ENCODE results near the gene CTNNB1.

Gene CTNNB1

DNA sequence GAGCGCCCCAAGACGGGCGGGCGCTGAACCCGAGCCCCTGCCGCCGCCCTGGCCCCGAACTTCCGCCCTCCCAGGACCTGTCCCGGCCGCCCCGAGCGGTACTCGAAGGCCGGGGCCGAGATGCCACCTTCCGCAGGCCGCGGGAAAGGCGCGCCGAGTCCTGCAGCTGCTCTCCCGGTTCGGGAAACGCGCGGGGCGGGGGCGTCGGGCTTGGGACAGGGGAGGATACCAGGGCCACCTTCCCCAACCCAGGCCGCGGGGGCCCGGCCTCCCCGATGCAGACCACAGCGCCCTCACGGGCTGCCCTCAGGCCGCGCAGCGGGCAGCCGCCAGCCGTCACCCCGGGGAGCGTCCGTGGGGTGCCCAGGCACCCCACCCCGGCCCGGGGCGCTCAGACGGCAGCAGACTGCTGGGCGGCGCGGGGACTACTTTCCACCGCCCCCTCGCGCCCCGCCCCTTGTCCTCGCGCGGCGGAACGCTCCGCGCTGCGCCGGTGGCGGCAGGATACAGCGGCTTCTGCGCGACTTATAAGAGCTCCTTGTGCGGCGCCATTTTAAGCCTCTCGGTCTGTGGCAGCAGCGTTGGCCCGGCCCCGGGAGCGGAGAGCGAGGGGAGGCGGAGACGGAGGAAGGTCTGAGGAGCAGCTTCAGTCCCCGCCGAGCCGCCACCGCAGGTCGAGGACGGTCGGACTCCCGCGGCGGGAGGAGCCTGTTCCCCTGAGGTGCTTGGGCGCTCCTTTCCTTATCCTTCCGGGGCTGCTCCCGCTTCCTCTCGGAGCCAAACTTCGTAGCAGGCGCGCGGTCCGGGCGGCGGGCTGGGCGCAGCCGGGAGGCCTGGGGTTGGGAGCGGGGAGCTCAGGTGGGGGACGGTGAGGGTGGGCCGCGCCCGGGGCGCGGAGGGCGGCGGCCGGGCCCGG lies at the start of gene CTNNB1:
Gene CTNNB1 (plus strand): TSS at position 556 of the 916 bp plus-strand sequence. CDS start 24,564 bp downstream, outside the sequence.
- peak; percentile 94 for DNase-seq

DNA sequence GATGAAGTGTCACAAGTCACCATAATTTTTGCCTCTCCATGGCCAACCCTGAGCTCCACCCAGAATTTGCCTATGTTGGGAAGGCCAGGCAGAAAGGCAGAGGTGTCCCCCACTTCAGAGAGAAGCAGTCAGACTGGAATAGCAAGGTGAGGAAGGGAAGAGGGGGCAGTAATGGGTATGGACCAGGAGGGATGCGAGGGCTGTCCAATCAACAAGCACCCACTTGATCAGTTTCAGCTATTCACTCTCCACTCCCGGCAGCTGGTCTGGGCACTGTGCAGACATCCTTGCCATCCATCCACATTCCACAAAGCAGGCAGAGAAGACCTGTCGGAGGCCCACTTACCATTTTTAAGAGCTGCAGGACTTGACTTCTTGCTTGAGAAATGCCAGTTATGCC lies 43.5 kb upstream of the CTNNB1 start:
- DNase-seq, result no peak

DNA sequence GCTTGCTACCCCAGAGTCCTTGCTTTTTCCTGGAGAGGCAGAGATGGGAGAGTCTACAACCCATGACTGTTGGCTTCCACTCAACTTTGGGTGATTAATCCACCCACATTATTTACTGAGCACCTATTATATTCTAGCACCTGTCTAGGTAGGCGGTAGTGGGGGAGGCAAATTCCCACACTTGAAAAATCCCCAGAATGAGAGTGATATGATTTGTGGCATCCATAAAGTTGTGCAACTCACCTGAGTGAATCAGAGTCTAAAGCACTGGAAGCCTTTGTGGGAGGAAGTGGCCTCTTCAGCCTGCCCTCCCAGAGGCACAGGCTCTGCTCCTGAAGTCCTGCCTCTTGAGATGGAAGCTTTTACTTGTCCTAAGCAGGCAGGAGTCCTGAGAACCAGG lies 40.4 kb upstream of the CTNNB1 start:
- no peak for DNase-seq

DNA sequence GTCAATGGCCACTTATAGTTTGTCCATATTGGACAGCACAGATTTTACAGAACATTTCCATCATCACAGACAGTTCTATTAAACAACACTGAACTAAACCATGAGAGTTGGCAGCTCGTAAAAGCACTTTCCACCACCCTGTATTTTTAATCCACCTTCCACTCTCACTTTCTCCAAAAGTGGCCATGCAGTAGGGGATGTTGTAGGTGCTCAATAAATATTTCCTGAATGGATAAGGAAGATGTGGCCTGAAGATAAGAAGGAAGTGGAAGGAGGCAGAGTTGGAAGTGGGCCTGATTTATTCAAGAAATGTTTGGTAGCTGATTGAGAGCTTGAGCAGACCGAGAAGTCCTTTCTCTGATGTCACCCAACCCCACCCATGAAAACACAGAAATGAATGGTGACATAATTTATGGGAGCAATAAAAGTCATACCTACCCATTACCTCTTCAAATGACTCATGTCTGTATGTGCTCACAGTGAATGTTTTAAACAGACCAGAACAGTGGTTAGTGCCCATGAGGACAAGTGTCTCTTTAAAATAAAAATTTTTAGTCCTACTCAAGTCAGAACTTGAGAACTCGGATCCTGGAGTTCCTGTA lies 39.6 kb upstream of the CTNNB1 start:
- DNase-seq, result no peak

DNA sequence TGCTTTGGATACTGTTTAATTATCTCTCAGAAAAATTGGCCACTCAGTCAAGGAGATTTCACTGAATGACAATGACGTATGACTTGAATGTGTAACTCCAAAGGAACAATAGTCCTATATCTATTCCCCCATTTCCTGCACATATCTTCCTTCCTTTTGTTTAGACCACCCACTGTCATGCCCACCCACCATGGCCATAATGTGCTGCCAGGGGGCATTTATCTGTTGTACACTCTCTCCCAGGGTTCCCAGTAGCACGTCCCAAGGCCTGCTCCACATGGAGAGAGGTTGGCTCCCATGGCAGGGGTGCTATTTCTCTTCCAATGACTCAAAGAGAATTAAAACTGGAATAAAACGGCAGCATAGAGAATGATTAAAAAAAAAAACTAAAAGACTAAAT lies 36.8 kb upstream of the CTNNB1 start:
- no peak for DNase-seq

DNA sequence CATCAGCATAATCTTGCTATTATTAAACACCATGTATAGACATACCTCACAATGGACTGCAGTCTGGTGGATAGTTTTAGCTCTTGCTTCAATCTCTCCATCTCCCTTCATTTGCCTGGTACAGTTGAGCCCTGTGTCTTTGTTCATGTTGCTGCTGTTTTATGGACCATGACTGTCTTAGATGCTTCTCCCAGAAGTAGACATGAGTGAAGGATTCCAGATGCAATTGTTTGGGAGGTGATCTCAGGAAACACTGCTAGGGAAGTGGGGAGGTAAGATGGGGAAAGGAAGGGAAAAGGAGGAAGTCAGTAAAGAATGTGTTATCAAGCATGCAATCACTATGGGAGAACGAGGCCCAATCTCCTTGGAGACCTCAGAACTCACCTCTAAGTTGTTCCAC lies 36.3 kb upstream of the CTNNB1 start:
- DNase-seq, result no peak

DNA sequence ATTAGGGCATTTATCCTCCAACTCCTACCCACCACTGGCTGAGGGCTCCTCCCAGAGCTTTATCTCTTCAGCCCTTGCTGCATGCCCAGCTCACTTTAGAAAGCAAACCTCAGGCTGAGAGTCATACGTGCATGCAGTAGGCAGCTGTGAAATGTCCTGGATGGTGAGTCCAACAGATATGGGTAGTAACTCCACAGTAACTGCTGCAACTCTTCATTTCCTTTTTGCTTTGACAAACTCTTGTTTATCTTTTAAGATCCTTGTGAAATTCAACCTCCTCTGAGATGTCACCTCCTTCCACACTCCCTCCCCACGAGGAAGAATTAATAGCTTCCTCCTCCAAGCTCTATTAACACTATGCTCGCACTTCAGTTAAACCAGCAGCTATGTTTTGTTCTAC lies 35.9 kb upstream of the CTNNB1 start:
- no peak for DNase-seq

DNA sequence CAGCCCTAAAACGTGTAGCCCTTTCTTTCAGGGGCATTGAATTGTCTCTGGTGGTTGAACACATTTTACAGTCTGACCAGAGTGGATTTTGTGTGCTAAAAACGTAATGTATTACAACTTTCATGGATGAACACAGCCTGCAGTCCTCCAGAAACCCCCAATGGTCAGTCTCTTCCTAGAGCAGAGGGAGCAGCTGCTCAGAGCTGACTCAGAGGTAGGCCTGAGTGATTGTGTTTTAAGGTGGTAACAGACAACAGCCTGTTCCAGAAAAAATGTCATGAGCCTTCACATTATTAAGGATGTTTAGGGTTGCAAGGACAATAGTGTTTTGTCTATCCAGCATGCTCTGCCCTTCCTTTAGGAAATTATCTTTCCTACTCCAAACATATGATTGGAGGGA lies 34.5 kb upstream of the CTNNB1 start:
- no peak for DNase-seq

DNA sequence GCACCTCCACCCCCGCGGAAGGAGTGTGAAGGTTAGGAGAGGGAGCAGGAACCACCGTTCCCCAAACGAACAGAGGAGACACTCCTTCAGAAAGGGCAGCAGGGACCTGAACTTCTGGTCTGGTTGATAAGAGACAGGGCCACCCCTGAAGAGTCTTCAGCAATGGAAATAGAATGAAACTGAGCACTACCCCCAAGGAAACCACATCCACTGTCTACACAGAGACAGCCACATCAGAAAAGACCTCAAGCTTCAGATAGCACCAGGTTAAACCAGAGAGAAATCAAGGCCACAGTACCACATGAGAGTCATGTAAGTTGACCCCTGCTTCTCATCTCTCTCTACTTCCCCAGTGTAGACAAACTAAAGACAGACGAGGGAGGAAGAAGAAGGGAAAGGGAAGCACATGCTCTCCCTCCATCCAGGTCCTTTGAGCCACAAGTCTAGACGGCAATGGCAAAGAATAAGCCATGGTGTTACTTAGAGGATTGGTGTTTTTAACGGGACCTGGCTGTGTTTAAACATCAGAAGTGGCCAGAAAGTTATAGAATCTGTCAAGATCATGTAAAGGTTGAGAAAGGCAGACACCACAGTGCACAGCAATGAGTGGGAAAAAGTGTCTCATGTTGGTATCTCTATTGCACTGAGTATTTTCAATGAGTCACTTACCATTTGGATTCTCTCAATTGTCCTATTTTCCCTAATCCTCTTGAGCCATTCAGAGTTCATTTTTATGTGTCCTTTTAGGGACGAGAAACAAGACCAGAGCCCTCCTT lies 31.4 kb upstream of the CTNNB1 start:
- DNase-seq, result no peak

DNA sequence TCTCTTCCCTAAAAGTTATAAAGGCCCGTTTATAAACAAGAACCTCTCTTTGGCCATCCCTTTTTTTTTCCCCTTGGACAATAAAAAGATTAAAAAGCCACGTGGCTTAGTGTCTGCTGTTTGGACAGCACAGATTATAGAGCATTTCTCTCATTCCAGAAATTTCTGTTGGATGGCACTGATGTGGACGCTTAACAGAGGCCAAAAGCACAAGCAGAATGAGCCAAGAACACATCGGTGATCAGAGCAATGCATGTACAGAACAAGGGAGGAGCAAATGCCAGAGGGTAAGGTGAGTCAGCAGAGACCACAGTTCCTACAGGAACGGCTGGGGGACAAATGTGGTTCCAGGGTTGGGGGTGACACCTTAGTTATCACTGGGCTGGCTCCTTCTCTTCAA lies 30.3 kb upstream of the CTNNB1 start:
- DNase-seq, result no peak

DNA sequence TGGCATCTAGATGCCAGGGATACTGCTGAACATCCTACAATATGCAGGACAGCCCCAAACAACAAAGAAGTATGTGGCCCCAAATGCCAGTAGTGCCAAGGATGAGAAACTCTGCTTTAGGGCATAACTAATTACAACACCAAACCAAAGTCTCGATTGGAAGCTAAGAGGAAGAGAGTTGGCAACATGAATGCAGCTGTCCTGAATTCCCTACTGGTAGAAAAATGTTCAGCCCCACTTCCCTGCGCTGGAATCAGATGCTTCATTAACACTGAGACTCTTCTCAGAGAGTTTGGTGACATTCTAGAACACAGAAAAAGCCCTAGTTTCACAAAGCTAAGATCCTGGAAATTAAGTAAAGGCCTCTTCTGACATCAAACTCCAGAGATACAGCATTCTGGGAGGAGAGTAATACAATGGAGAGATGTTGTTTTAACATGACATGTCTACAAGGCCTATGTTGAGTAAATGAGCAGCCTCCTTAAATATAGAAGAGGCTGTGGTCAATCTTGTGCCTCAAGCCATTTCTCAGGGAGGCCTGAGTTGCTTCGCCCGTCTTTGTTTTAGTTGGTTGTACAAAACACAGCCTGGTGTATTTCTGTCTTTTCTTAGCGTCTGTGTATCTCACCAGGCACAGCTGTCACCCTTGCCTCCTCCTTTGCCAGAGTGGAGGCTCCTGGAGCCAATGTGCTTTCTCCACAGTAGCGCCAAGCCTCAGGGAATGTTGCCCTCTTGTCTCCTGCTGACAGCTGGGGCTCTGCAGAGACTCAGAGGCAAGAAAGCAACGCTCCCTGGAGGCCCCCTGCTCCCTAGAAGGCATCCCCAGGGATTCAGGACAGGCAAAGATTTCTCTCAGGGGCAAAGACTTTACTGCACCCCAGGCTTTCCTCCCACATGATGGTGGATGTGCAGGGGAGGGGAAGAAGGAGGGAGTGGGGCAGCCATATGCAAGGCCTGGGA lies 25.1 kb upstream of the CTNNB1 start:
- DNase-seq, result no peak

DNA sequence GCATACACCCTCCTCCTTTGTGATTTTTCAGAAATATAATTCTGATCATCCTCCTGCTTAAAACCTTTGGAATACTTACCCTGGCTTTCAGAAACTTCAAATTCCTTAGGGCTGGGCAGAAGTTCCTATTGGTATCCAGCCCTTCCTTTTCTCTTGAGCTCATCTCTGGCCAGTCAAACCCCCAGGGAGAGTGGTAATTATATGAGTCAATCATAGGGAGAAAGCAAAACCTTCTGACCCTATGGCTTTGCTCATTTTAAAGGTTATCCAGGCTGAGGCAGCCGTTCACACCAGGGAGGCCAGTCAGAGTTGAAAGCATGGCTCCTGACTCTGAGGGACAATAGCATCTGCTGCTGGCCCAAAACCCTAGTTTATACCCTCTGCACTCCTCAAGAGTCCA lies 23.9 kb upstream of the CTNNB1 start:
- DNase-seq, result no peak

DNA sequence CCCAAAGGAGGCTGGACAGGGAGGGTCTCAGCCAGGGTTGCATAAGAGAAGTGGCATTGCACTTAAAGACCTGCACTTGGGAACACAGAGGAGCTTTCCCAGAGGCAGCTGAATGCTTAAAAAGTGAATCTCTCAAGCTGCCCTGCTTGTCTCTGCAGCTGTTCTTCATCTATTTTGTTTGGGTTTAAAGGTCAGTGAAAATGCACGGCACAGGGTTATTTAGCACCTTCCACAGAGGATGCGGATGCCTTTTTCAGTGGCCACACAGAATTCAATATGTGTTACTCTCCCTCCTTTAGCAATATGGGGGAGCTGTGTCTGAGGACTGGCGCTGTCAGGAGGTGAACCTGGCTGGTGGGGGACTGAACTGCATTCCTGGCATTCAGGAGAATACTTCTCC lies 22.7 kb upstream of the CTNNB1 start:
- no peak for DNase-seq

DNA sequence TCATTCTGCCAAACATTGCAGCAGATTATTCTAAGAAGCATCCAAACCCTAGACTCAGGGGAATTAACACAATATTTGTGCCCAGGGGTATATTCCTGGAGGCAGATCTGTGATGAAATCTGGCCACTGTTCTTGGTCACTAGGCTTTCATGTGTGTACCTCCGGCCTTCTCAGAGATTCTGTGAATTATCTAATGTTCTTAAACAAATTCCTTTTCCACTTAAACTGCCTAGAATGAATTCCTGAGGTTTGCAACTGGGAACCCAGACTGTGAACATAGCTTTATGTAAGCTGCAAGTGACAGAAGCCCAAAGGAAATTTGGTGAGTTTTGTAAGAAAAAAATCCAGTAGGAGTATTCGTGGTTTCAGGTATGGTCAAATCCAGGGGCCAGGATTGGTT lies 20.7 kb upstream of the CTNNB1 start:
- DNase-seq, result no peak

DNA sequence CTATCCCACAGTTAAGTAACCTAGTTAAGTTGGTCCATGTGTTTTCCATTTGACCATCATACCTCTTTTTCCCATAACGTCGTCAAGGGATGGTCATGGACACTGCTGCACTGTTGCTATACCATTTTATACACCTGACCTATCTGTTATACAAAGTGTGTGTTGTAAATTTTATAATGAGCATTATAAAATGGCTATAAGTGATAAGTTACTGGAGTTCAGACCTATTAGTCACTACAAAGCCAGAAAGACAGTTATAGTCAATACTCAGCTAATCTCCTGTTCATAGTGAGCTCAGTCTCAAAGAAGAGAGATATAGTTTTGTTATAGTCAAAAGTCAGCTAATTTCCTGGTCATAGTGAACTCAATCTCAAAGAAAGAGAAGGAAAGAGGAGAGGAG lies 18.9 kb upstream of the CTNNB1 start:
- DNase-seq, result no peak

DNA sequence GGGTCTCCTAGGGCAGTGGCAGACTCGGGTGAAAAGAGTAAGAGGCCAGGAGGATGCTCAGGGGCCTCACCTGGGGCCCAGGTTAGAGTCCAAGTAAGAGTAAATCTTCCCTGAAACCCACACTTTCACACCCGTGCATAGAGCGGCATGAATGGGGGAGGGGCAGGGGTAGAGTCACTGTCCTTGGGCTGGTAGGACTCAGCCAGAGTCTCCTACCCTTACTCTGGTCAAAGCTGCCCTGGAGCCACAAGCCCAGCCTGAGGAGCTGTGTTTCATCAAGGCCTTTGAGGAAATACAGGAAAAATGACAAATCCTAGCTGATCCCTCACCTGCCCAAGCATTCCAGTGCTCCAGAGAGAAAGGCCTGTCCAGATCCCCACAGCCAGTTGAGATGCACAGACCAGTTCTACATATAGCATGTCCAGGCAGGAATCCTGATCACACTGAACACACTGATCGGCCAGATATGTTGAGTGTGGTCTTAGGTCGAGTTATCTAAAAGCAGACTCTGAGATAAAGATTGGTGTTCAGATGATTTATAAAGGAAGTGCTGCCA lies 16.7 kb upstream of the CTNNB1 start:
- no peak for DNase-seq

DNA sequence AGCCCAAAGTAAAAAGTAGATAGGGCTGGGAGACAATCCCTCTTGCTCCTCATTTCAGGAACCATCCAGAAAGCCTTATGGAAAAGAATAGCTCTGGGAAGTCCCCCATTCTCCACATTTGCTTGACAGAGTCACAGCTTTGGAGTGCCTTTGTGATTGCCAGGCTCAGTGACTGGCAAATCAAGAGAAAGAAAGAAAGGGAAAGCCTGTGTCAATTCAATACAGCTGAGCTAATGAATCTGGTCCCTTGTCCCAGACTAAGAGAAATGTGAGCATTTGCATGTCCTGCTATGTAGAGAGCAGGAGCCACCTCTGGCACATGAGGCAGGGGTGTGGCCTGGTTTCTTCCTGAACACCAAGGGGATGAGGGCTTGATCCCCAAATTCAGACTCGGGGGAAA lies 14.9 kb upstream of the CTNNB1 start:
- no peak for DNase-seq

DNA sequence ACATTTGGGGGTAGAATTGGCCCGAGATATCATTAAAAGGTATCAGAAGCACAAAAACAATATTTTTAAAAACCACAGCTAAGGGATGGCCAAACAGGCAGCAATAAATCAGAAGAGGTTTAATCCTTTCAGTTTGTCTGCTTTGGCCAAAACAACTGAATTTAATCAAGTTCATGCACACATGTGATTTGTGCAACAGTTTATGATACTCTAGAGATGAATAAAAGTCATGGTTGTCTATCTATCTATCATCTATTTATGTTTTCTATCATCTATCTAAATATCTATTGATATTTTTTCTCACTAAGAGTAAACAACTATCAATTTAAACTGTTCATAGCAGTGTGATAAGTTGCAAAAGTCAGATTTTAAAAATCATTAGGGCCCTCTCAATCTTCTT lies 13.0 kb upstream of the CTNNB1 start:
- DNase-seq, result no peak

DNA sequence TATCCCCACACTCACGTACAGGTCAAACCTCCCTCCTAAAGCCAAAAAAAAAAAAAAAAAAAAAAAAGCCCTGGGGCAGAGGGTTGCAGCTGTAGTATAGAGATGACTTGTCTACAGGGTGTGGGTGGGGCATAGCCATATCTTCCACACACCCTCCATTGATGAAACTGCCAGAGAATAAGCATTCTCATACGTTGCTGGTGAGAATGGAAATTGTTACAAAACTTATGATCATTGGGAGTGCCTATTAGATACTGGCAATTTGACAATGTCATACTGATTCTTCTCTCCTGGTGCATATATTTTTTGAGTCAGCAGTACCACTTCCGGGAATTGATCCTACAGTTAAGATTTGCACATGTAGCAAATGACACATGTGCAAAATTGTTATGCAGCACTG lies 11.0 kb upstream of the CTNNB1 start:
- no peak for DNase-seq

DNA sequence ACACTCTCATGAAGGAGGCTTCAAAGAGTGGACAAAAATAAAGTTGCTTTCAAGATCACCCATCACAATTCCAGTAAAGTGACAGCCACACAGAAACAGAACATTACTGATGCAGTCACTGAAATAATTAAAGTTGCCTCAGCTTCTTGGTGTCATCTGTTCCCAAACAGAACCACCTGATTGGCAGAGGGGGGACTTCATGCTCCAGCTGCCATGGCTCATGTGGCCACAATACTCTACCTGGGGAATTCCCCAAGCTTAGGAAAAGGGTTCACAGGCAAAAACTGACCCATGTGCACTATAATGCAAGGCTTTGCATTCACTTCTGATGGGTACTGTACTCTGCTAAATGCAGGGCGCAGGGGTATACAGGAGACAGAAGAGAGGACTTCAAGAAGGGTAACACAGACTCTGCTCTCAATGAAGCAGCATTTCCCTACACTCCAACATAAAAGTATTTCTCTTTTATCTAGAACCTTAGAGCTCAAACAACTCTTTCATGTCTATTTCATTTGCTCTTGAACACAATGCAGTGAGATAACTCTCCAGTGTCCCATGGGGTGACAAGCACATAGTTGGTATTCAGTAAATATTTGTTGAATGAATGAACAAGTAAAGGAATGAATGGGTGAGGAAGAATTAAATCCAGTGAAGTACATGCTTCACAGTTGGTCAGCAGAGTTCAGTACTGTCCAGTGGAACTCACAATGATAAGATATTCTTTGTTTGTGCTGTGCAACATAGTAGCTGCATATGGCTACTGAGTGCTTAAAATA lies 8.6 kb upstream of the CTNNB1 start:
- DNase-seq, result no peak

DNA sequence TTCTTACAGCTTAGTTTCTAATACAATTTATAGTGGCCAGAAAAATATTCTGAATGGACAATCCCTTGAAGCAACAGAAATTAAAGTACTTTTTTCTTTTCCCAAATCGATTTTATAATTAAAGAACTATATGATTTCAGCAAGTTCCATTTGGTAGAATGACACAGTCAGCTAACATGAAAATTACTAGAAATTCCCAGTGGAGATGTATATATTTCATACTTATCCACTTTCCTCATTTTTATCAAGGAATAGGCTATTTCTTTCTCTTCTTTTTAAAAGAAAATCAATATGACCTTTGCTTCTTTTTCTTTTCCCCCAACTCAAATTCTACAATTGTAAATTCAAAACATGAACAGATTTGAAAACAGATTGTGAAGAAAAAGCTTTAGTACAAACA lies 6.4 kb upstream of the CTNNB1 start:
- DNase-seq, result no peak

Data from CD4-positive, alpha-beta T cell treated with Interleukin-4 for 4 hours (primary cell).